Progenitor cell of endocrine pancreas (in vitro differentiated cells): ENCODE data around the gene GPR62. TPM values are rescaled to one million over a fixed set of nuclear protein-coding genes. Genes with fewer than 3 reads are reported as not detected.
"Not testable (repeated sequence)": the region's sequence is repeated elsewhere in the genome, so short reads cannot be mapped to it uniquely, and the experiment has no call there.

ENCODE experiments used
- DNase-seq: peaks from one replicate; pipeline ENCODE4 v3.0.0; 2021; ENCODE audit warnings: low spot score; ENCODE audit not compliant: unreplicated experiment
- H3K27ac Mint-ChIP-seq: 2 replicates; pipeline ENCODE4 v1.8.0; 2021; ENCODE audit warnings: mild to moderate bottlenecking, moderate library complexity, mixed read lengths
- H3K27me3 Mint-ChIP-seq: 2 replicates; pipeline ENCODE4 v1.8.0; 2021; ENCODE audit warnings: mixed read lengths
- H3K36me3 Mint-ChIP-seq: 2 replicates; pipeline ENCODE4 v1.8.0; 2022; ENCODE audit warnings: mixed read lengths; ENCODE audit not compliant: insufficient read depth
- H3K4me1 Mint-ChIP-seq: 2 replicates; pipeline ENCODE4 v1.8.0; 2021; ENCODE audit warnings: low read depth, mixed read lengths
- H3K4me3 Mint-ChIP-seq: 2 replicates; pipeline ENCODE4 v1.8.0; 2021; ENCODE audit warnings: low read depth, mild to moderate bottlenecking, moderate library complexity, mixed read lengths
- H3K9me3 Mint-ChIP-seq: 2 replicates; pipeline ENCODE4 v1.8.0; 2021; ENCODE audit warnings: low read depth, mixed read lengths
- CTCF ChIP-seq: fragments of 200-600 bp; sonication (generic); IDR thresholded peaks from one replicate; pipeline ENCODE4 v1.5.0; 2021; ENCODE audit warnings: antibody characterized with exemption, mild to moderate bottlenecking; ENCODE audit not compliant: unreplicated experiment
- total RNA-seq: library from RNA; stranded (reverse); gene quantifications from 2 replicates; pipeline ENCODE4 v1.2.1, GENCODE V29; 2021

The GPR62 gene
- total RNA-seq, 1 donor from 2014 or later: 0.12 TPM

GRCh38 chr3:51992017-51992682, 37.0 kb downstream of the GPR62 start:
- Mint-ChIP-seq H3K4me1 (peaks cover 14% of the 10 kb centered on the region), H3K9me3 (no peaks in the 10 kb centered on the region), H3K36me3 (peaks cover 17% of the 10 kb centered on the region), H3K4me3 (no peak overlapping the region), H3K27me3 (no peaks in the 10 kb centered on the region), H3K27ac (no peak overlapping the region)
- no peak for DNase-seq
- no peak for TF ChIP-seq CTCF

GRCh38 chr3:51993657-51994056, 38.5 kb downstream of the GPR62 start:
- Mint-ChIP-seq H3K36me3 (peaks cover 17% of the 10 kb centered on the region), H3K4me3 (peak overlapping the region; percentile 100), H3K4me1 (peaks cover 19% of the 10 kb centered on the region)
- not testable (repeated sequence) for H3K9me3 Mint-ChIP-seq, H3K27ac Mint-ChIP-seq, H3K27me3 Mint-ChIP-seq, DNase-seq

- H3K27ac Mint-ChIP-seq: peak overlapping the region; percentile 100
- no peak for DNase-seq
- no peaks in the 10 kb centered on the region for H3K27me3 Mint-ChIP-seq
- no peaks in the 10 kb centered on the region for H3K9me3 Mint-ChIP-seq
- no peak for TF ChIP-seq CTCF
- H3K4me3 Mint-ChIP-seq: peak overlapping the region; percentile 100
- peaks cover 17% of the 10 kb centered on the region for H3K36me3 Mint-ChIP-seq
- peaks cover 19% of the 10 kb centered on the region for H3K4me1 Mint-ChIP-seq
Measured at GRCh38 chr3:51994530-51994929, 39.3 kb downstream of the GPR62 start.

- no peaks in the 10 kb centered on the region for H3K27me3 Mint-ChIP-seq
- peak within 1 kb of the TSS; percentile 100 for H3K27ac Mint-ChIP-seq
- TF ChIP-seq CTCF: no peak
- peaks cover 17% of the 10 kb centered on the region for H3K36me3 Mint-ChIP-seq
- H3K4me3 Mint-ChIP-seq: peak within 1 kb of the TSS; percentile 100
- H3K9me3 Mint-ChIP-seq: no peaks in the 10 kb centered on the region
- peak; percentile 71 for DNase-seq
- peaks cover 19% of the 10 kb centered on the region for H3K4me1 Mint-ChIP-seq
Measured at GRCh38 chr3:51995346-51996163, 40.4 kb downstream of the GPR62 start, which contains the start of gene RPL29. TSS of gene RPL29 (minus strand) at chr3:51995895. CDS start at chr3:51995461, 434 bp downstream.

- no peak for DNase-seq
- H3K27me3 Mint-ChIP-seq: peaks cover 3% of the 10 kb centered on the region
- H3K9me3 Mint-ChIP-seq: no peaks in the 10 kb centered on the region
- H3K27ac Mint-ChIP-seq: no peak overlapping the region
- no peak for TF ChIP-seq CTCF
- H3K36me3 Mint-ChIP-seq: peaks cover 12% of the 10 kb centered on the region
- H3K4me1 Mint-ChIP-seq: peaks cover 19% of the 10 kb centered on the region
- H3K4me3 Mint-ChIP-seq: peak overlapping the region; percentile 32
Measured at GRCh38 chr3:51997172-51997571, 42.0 kb downstream of the GPR62 start.
